ENCODE data around the gene SELENOI.
"Not testable (repeated sequence)": the region's sequence is repeated elsewhere in the genome, so short reads cannot be mapped to it uniquely, and the experiment has no call there.

The SELENOI gene

GRCh38 chr2:26327291-26328272 is 18.4 kb upstream of the SELENOI start:
- no peak for DNase-seq (ENCODE audit: low read depth in 2 of 2)

GRCh38 chr2:26329083-26329482 is 16.9 kb upstream of the SELENOI start:
- DNase-seq (ENCODE audit: low read depth in 2 of 2): not testable (repeated sequence)

- peak; percentile 31 to 33 for DNase-seq (ENCODE audit: low read depth in 2 of 2)
These were observed 15.8 kb upstream of the SELENOI start for GRCh38 chr2:26330114-26330549.

- no peak for DNase-seq (ENCODE audit: low read depth in 2 of 2)
These were observed 15.3 kb upstream of the SELENOI start for GRCh38 chr2:26330604-26331003.

GRCh38 chr2:26331321-26331720 is 14.6 kb upstream of the SELENOI start:
- not testable (repeated sequence) for DNase-seq (ENCODE audit: low read depth in 2 of 2)

GRCh38 chr2:26333293-26333692 is 12.7 kb upstream of the SELENOI start:
- DNase-seq (ENCODE audit: low read depth in 2 of 2): no peak

GRCh38 chr2:26335231-26335630 is 10.7 kb upstream of the SELENOI start:
- DNase-seq (ENCODE audit: low read depth in 2 of 2): no peak

- no peak for DNase-seq (ENCODE audit: low read depth in 2 of 2)
These were observed 9.2 kb upstream of the SELENOI start for GRCh38 chr2:26336719-26337118.

- no peak for DNase-seq (ENCODE audit: low read depth in 2 of 2)
These were observed 8.6 kb upstream of the SELENOI start for GRCh38 chr2:26337298-26337697.

GRCh38 chr2:26340831-26341230 is 5.1 kb upstream of the SELENOI start:
- no peak for DNase-seq (ENCODE audit: low read depth in 2 of 2)

GRCh38 chr2:26344581-26345282 is 1.2 kb upstream of the SELENOI start:
- no peak for DNase-seq (ENCODE audit: low read depth in 2 of 2)

- DNase-seq (ENCODE audit: low read depth in 2 of 2): no peak
These were observed 729 bp upstream of the SELENOI start for GRCh38 chr2:26345283-26345544.

- no peak for DNase-seq (ENCODE audit: low read depth in 2 of 2)
These were observed 611 bp downstream of the SELENOI start, which contains the start of gene ADGRF3 for GRCh38 chr2:26346454-26347053. ADGRF3 (minus strand) TSS chr2:26346789; CDS start chr2:26346234, 555 bp downstream.

- no peak for DNase-seq (ENCODE audit: low read depth in 2 of 2)
These were observed 1.4 kb downstream of the SELENOI start for GRCh38 chr2:26347286-26347865.

- DNase-seq (ENCODE audit: low read depth in 2 of 2): no peak
These were observed 3.7 kb downstream of the SELENOI start for GRCh38 chr2:26349690-26350089.

GRCh38 chr2:26351375-26352090 is 5.6 kb downstream of the SELENOI start:
- no peak for DNase-seq (ENCODE audit: low read depth in 2 of 2)

GRCh38 chr2:26352892-26353291 is 6.9 kb downstream of the SELENOI start:
- no peak for DNase-seq (ENCODE audit: low read depth in 2 of 2)

GRCh38 chr2:26354469-26354868 is 8.5 kb downstream of the SELENOI start:
- not testable (repeated sequence) for DNase-seq (ENCODE audit: low read depth in 2 of 2)

- peak; percentile 52 to 54 for DNase-seq (ENCODE audit: low read depth in 2 of 2)
These were observed 9.4 kb downstream of the SELENOI start for GRCh38 chr2:26355038-26355995.

GRCh38 chr2:26356111-26356510 is 10.2 kb downstream of the SELENOI start:
- DNase-seq (ENCODE audit: low read depth in 2 of 2): no peak

Data from fibroblast of skin of left biceps (primary cell).